OCI-LY3 (cell line): Measurements from ENCODE around the gene HLA-F.

Experiments used
- H2AFZ ChIP-seq: fragments of 200-600, 300-600 bp; shearing (Covaris generic); 2 replicates; pipeline ENCODE4 v1.6.0; 2014; ENCODE audit warnings: antibody characterized with exemption, low read depth, low read length
- H3K27ac ChIP-seq: fragments of 200-600, 300-600 bp; sonication (generic); 2 replicates; pipeline ENCODE4 v1.5.1; 2014; ENCODE audit warnings: mild to moderate bottlenecking, low read length, moderate library complexity, mixed read lengths
- H3K27me3 ChIP-seq: fragments of 200-600, 300-600 bp; sonication (generic); 2 replicates; pipeline ENCODE4 v1.6.1; 2014; ENCODE audit warnings: low read depth, low read length, mixed read lengths
- H3K36me3 ChIP-seq: fragments of 200-600, 300-600 bp; sonication (generic); replicated peaks from 2 replicates; pipeline ENCODE3; 2014; ENCODE audit warnings: low read depth, low read length, mixed read lengths
- H3K4me1 ChIP-seq: fragments of 300-600, 200-600 bp; sonication (generic); 2 replicates; pipeline ENCODE4 v1.6.1; 2014; ENCODE audit warnings: low read length, mixed read lengths
- H3K4me2 ChIP-seq: fragments of 200-600, 300-600 bp; sonication (generic); 2 replicates; pipeline ENCODE4 v1.6.1; 2014; ENCODE audit warnings: low read length, mixed read lengths
- H3K4me3 ChIP-seq: fragments of 300-600, 200-600 bp; sonication (generic); 2 replicates; pipeline ENCODE4 v1.5.1; 2014; ENCODE audit warnings: antibody characterized with exemption, mild to moderate bottlenecking, low read length, moderate library complexity
- H3K79me2 ChIP-seq: fragments of 300-600, 200-600 bp; shearing (Covaris generic); 2 replicates; pipeline ENCODE4 v1.6.1; 2014; ENCODE audit warnings: mild to moderate bottlenecking, low read length, mixed read lengths
- H3K9ac ChIP-seq: fragments of 300-600, 200-600 bp; shearing (Covaris generic); 2 replicates; pipeline ENCODE4 v1.6.0; 2014; ENCODE audit warnings: mild to moderate bottlenecking, low read length, moderate library complexity
- H3K9me3 ChIP-seq: fragments of 200-600, 300-600 bp; shearing (Covaris generic); 2 replicates; pipeline ENCODE4 v1.6.1; 2014; ENCODE audit warnings: low read length, mixed read lengths; ENCODE audit not compliant: insufficient read depth
- H4K20me1 ChIP-seq: fragments of 200-600, 300-600 bp; sonication (generic); 2 replicates; pipeline ENCODE4 v1.6.1; 2016; ENCODE audit warnings: low read length, mixed read lengths; ENCODE audit not compliant: insufficient read depth
- EZH2phosphoT487 ChIP-seq: fragments of 200-600 bp; shearing (Covaris generic); IDR thresholded peaks from 2 replicates; pipeline ENCODE4 v1.6.1; 2018; ENCODE audit warnings: antibody characterized with exemption, mixed run types, low read depth
- TF ChIP-seq, protein P1 (sequence below): fragments of 200-600, 300-600 bp; sonication (generic); IDR thresholded peaks from 2 replicates; pipeline ENCODE4 v1.5.1; 2014; ENCODE audit warnings: antibody characterized with exemption, low read length, low read depth

The HLA-F gene

GRCh38 chr6:29728173-29728874 lies 5.1 kb downstream of the HLA-F start:
- no peak overlapping the region for H3K4me3 ChIP-seq
- H4K20me1 ChIP-seq: 0 out of 2 replicates have a peak, but pooled peaks cover 4% of the 10 kb centered on the region
- H2AFZ ChIP-seq: no peak overlapping the region
- H3K9me3 ChIP-seq: no peaks in the 10 kb centered on the region
- TF ChIP-seq EZH2phosphoT487: no peak
- H3K4me2 ChIP-seq: no peak overlapping the region
- no peak overlapping the region for H3K9ac ChIP-seq
- H3K27ac ChIP-seq: no peak overlapping the region
- H3K36me3 ChIP-seq: peaks cover 22% of the 10 kb centered on the region
- peaks cover 9% of the 10 kb centered on the region; the same call in 1 of the 2 replicates for H3K79me2 ChIP-seq
- H3K27me3 ChIP-seq: no peaks in the 10 kb centered on the region
- H3K4me1 ChIP-seq: peaks cover 6% of the 10 kb centered on the region

DNA sequence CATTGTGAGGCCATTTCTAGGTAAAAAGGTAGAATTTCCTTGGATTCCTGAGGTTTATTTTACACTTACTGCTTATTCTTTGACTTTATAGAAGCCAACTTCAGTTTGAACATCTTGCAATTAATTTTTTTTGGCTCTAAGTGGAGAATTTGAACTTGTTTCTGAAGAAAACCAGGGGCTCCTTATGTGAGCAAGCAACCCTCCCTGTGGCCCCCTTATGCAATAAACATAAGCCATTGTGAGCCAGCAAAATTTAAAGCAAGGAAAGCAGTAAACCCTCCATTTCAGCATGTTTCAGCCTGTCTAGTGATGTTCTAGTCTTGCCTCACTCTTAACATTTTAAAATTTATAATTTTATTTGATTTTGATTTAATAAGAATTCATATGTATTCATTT lies 5.6 kb downstream of the HLA-F start:
- H2AFZ ChIP-seq: no peak overlapping the region
- H3K27me3 ChIP-seq: no peaks in the 10 kb centered on the region
- peaks cover 22% of the 10 kb centered on the region for H3K36me3 ChIP-seq
- no peak overlapping the region for H3K4me3 ChIP-seq
- no peak overlapping the region for H3K27ac ChIP-seq
- TF ChIP-seq, protein P1, sequence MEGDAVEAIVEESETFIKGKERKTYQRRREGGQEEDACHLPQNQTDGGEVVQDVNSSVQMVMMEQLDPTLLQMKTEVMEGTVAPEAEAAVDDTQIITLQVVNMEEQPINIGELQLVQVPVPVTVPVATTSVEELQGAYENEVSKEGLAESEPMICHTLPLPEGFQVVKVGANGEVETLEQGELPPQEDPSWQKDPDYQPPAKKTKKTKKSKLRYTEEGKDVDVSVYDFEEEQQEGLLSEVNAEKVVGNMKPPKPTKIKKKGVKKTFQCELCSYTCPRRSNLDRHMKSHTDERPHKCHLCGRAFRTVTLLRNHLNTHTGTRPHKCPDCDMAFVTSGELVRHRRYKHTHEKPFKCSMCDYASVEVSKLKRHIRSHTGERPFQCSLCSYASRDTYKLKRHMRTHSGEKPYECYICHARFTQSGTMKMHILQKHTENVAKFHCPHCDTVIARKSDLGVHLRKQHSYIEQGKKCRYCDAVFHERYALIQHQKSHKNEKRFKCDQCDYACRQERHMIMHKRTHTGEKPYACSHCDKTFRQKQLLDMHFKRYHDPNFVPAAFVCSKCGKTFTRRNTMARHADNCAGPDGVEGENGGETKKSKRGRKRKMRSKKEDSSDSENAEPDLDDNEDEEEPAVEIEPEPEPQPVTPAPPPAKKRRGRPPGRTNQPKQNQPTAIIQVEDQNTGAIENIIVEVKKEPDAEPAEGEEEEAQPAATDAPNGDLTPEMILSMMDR: no peak
- TF ChIP-seq EZH2phosphoT487: no peak
- H4K20me1 ChIP-seq: 0 out of 2 replicates have a peak, but pooled peaks cover 4% of the 10 kb centered on the region
- no peak overlapping the region for H3K9ac ChIP-seq
- H3K79me2 ChIP-seq: peaks cover 4% of the 10 kb centered on the region; the same call in 1 of the 2 replicates
- H3K9me3 ChIP-seq: no peaks in the 10 kb centered on the region
- peaks cover 6% of the 10 kb centered on the region for H3K4me1 ChIP-seq
- no peak overlapping the region for H3K4me2 ChIP-seq

DNA sequence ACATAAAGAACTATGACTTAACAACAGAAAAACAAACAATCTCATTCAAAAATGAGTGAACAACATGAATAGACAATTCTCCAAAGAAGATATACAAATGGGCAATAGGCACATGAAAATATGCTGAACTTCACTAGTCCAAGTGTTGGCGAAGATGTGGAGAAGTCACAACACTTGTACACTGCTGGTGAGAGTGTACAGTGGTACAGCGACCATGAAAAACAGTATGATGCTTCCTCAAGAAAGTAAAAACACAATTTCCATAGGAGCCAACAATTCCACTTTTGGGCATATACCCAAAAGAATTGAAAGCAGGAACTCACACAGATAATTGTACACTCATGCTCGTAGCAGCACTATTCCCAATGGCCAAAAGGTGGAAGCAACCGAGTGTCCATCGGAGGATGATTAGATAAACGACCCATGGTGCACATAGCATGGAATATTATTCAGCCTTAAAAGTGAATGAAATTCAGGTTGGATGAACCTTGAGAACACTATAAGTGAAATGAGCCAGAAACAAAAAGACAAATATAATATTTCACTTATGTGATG lies 6.6 kb downstream of the HLA-F start:
- Histone ChIP-seq H4K20me1 (no peaks in the 10 kb centered on the region), H3K4me2 (no peak overlapping the region), H3K9ac (no peak overlapping the region), H3K9me3 (no peaks in the 10 kb centered on the region), H3K79me2 (no peaks in the 10 kb centered on the region), H3K4me1 (no peaks in the 10 kb centered on the region), H3K27me3 (no peaks in the 10 kb centered on the region), H3K36me3 (peaks cover 15% of the 10 kb centered on the region), H3K4me3 (no peak overlapping the region), H3K27ac (no peak overlapping the region), H2AFZ (no peak overlapping the region)
- TF ChIP-seq, protein P1: no peak
- no peak for TF ChIP-seq EZH2phosphoT487

DNA sequence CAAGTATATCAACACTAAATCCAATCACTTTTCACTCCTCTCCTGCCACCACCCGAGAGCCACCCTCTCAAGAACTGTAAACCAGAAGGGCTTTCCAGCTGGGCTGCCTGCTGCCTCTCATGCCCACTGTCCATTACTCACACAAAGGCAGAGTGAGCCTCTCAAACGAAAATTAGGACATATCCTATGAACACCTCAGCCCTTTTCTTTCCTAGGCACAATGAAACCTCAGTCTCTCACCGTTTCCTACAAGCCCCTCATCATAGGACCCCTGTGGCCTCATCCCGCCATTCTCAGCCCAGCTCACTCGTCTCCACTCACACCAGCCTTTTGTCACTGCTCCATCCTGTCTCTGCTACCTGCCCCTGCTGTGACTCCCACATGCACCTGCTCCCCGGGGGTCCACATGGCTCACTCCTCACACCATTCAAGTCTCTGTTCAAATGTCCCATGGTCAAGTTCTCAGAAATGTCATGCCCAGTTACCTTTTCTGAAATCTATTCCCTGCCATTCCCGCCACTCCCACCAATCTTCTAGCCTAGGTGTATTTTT lies 7.4 kb downstream of the HLA-F start:
- Histone ChIP-seq H3K9me3 (no peaks in the 10 kb centered on the region), H3K36me3 (peaks cover 14% of the 10 kb centered on the region), H3K27ac (no peak overlapping the region), H3K4me2 (no peak overlapping the region), H4K20me1 (no peaks in the 10 kb centered on the region), H3K4me3 (no peak overlapping the region), H2AFZ (no peak overlapping the region), H3K9ac (no peak overlapping the region), H3K27me3 (no peaks in the 10 kb centered on the region), H3K79me2 (no peaks in the 10 kb centered on the region), H3K4me1 (no peaks in the 10 kb centered on the region)
- TF ChIP-seq EZH2phosphoT487: no peak
- TF ChIP-seq, protein P1: no peak
